Erythroblast (primary cell): ENCODE results near the gene FLG.
A peak's percentile ranks its signal among the peaks of the same experiment; 100 is the strongest.
"Not testable (repeated sequence)": the region's sequence is repeated elsewhere in the genome, so short reads cannot be mapped to it uniquely, and the experiment has no call there.

ENCODE experiments used
- DNase-seq, 2 experiments: peaks; one replicate each; lab custom pipeline; 2025; lab: John Stamatoyannopoulos, UW
- GATA1 ChIP-seq: IDR thresholded peaks from 2 replicates; pipeline ENCODE4 v1.6.1; 2011; ENCODE audit warnings: low read depth, mild to moderate bottlenecking, control low read depth, low read length, moderate library complexity
- POLR2A ChIP-seq: IDR thresholded peaks from 2 replicates; pipeline ENCODE4 v1.6.1; 2011; ENCODE audit warnings: mild to moderate bottlenecking, low read length

FLG gene

GRCh38 chr1:152325111-152325510, at the start of gene FLG:
TSS of gene FLG (minus strand) at chr1:152325239. CDS start at chr1:152315456, 9,783 bp downstream.
- TF ChIP-seq GATA1 = no peak
- no peak for TF ChIP-seq POLR2A
- no peak for DNase-seq

GRCh38 chr1:152374451-152374850, 49.4 kb upstream of the FLG start:
- TF ChIP-seq GATA1 (no peak), POLR2A (no peak)
- DNase-seq = no peak

GRCh38 chr1:152372672-152373071, 47.6 kb upstream of the FLG start:
- TF ChIP-seq GATA1 (no peak), POLR2A (no peak)
- DNase-seq = no peak

- DNase-seq = no peak
- TF ChIP-seq POLR2A (no peak), GATA1 (no peak)
Observed at GRCh38 chr1:152367436-152367835, 42.4 kb upstream of the FLG start.

- TF ChIP-seq POLR2A (no peak), GATA1 (no peak)
- DNase-seq = no peak
Observed at GRCh38 chr1:152359906-152360305, 34.9 kb upstream of the FLG start, which contains the start of gene FLG2. TSS of gene FLG2 (minus strand) at chr1:152360006. CDS start at chr1:152358884, 1,122 bp downstream.

- TF ChIP-seq GATA1 (no peak), POLR2A (no peak)
- no peak for DNase-seq
Observed at GRCh38 chr1:152356736-152357135, 31.7 kb upstream of the FLG start.

GRCh38 chr1:152349611-152350010, 24.6 kb upstream of the FLG start:
- TF ChIP-seq GATA1 (no peak), POLR2A (no peak)
- DNase-seq = no peak

GRCh38 chr1:152348447-152348846, 23.4 kb upstream of the FLG start:
- DNase-seq = no peak
- TF ChIP-seq POLR2A = no peak
- no peak for TF ChIP-seq GATA1

- TF ChIP-seq POLR2A (no peak), GATA1 (no peak)
- peak; percentile 39 to 70 for DNase-seq
Observed at GRCh38 chr1:152347116-152347728, 22.2 kb upstream of the FLG start.

- no peak for DNase-seq
- TF ChIP-seq GATA1 = no peak
- TF ChIP-seq POLR2A = no peak
Observed at GRCh38 chr1:152344438-152344837, 19.4 kb upstream of the FLG start.

GRCh38 chr1:152343006-152343405, 18.0 kb upstream of the FLG start:
- TF ChIP-seq GATA1 = no peak
- no peak for TF ChIP-seq POLR2A

GRCh38 chr1:152335399-152335798, 10.4 kb upstream of the FLG start:
- no peak for TF ChIP-seq POLR2A
- TF ChIP-seq GATA1 = no peak
- no peak for DNase-seq

More at GRCh38 chr1:152343006-152343405, 18.0 kb upstream of the FLG start:
- no peak for DNase-seq

GRCh38 chr1:152328801-152329391, 3.9 kb upstream of the FLG start:
- TF ChIP-seq POLR2A (no peak), GATA1 (no peak)
- DNase-seq = no peak

GRCh38 chr1:152313970-152314369, 11.1 kb downstream of the FLG start:
- TF ChIP-seq POLR2A = no peak
- TF ChIP-seq GATA1 = no peak
- no peak for DNase-seq

GRCh38 chr1:152313319-152313801, 11.7 kb downstream of the FLG start:
- TF ChIP-seq GATA1 = no peak
- TF ChIP-seq POLR2A = no peak
- no peak for DNase-seq

- DNase-seq = not testable (repeated sequence)
Observed at GRCh38 chr1:152312169-152312568, 12.9 kb downstream of the FLG start.
